GM13976 (cell line): Measurements from ENCODE around the gene OSBPL9.

Experiments used
- DNase-seq: peaks from one replicate; pipeline ENCODE4 v3.0.0; 2012; ENCODE audit warnings: low spot score
- CTCF ChIP-seq: IDR thresholded peaks from 2 replicates; pipeline ENCODE4 v1.5.1; 2012; ENCODE audit warnings: borderline replicate concordance, mild to moderate bottlenecking; ENCODE audit not compliant: insufficient read depth; ENCODE audit errors: extremely low read depth, missing control alignments, control extremely low read depth
- in situ Hi-C: fragments of 300-500 bp; cut with MboI; formaldehyde crosslinking; loops from one replicate; pipeline ENCODE4 v1.12.0; 2022; ENCODE audit warnings: low sequenced_read_pairs, mixed read lengths, inconsistent platforms; ENCODE audit not compliant: unreplicated experiment

OSBPL9 gene

DNA sequence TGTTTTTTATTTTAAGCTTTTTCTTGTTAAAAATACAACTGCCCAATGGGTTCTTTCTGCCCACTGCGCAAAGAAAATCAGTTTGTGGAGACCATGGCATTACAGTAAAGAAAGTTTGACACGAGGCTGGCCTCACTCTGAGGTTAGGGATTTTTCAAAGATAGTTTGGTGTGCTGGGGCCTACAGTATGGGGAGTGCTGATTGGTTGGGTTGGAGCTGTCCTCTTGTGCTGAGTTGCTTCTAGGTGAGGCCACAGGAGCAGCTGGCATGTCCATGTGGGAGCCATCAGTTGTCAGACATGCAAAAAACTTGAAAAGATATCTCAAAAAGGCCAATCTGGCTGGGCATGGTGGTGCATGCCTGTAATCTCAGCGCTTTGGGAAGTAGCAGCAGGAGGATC lies 14.0 kb downstream of the OSBPL9 start:
- TF ChIP-seq CTCF = no peak
- DNase-seq = no peak
- in situ Hi-C loops = no loop called here

GRCh38 chr1:51631747-51632146 lies 14.9 kb downstream of the OSBPL9 start:
- in situ Hi-C loops = no loop called here
- no peak for DNase-seq

GRCh38 chr1:51634618-51635017 lies 17.7 kb downstream of the OSBPL9 start:
- in situ Hi-C loops = no loop called here
- DNase-seq = no peak
- no peak for TF ChIP-seq CTCF

More at GRCh38 chr1:51631747-51632146, 14.9 kb downstream of the OSBPL9 start:
- TF ChIP-seq CTCF = no peak

GRCh38 chr1:51635615-51636014 lies 18.7 kb downstream of the OSBPL9 start:
- in situ Hi-C loops = no loop called here
- DNase-seq = no peak
- TF ChIP-seq CTCF = no peak

DNA sequence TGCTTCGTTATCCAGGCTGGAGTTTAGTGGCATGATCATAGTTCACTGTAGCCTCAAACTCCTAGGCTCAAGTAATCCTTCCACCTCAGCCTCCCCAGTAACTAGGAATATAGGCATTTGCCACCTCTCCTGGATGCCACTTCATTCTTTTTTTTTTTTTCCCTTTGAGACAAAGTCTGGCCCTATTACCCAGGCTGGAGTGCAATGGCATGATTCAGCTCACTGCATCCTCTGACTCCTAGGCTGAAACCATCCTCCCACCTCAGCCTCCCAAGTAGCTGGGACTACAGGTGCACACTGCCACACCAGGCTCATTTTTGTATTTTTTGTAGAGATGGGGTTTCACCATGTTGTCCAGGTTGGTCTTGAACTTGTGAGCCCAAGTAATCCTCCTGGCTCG lies 19.3 kb downstream of the OSBPL9 start:
- no peak for DNase-seq
- TF ChIP-seq CTCF = no peak
- in situ Hi-C loops = no loop called here

DNA sequence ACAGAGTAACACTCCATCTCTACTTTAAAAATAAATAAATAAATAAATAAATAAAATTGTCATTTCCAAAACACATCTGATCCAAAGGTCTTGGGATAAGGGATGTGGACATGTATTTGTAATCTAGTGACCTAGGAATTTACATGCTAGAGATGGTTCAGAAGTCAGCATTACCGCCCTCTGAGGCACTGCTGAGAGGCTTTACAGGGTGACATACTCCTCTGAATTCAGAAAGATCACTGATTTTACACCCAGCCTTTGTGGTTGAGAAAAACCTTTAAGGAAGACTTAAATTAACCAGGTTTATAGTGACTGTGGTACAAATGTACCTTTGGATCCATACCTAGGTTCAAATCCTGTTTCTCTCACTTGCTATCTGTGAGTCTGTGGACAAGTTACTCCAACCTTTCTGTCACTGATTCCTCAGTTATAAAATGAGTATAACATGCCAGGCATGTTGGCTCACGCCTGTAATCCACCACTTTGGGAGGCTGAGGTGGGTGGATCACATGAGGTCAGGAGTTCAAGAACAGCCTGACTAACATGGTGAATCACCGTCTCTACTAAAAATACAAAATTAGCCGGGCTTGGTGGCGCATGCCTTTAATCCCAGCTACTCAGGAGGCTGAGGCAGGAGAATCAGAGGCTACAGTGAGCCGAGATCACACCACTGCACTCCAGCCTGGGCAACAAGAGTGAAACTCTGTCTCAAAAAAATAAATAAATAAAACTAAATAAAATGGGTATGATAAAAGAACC lies 20.1 kb downstream of the OSBPL9 start:
- DNase-seq = no peak
- in situ Hi-C loops = no loop called here
- no peak for TF ChIP-seq CTCF
